GM18858 (cell line): ENCODE measurements around the gene IGSF21.

Experiments
- ATAC-seq: cut with Tn5 transposase; IDR thresholded peaks from one replicate; pipeline ENCODE4 v1.9.1; 2021; ENCODE audit not compliant: unreplicated experiment

Gene IGSF21

GRCh38 chr1:18394563-18395156, 287.1 kb downstream of the IGSF21 start:
- no peak for ATAC-seq

GRCh38 chr1:18396247-18396980, 288.8 kb downstream of the IGSF21 start:
- no peak for ATAC-seq

- ATAC-seq, result no peak
Measured at GRCh38 chr1:18397641-18398040, 290.0 kb downstream of the IGSF21 start.

GRCh38 chr1:18398791-18399530, 291.4 kb downstream of the IGSF21 start:
- ATAC-seq, result no peak

GRCh38 chr1:18400347-18401102, 292.9 kb downstream of the IGSF21 start:
- ATAC-seq, result no peak

GRCh38 chr1:18401921-18402320, 294.3 kb downstream of the IGSF21 start:
- ATAC-seq, result no peak

- no peak for ATAC-seq
Measured at GRCh38 chr1:18404460-18404859, 296.9 kb downstream of the IGSF21 start.

GRCh38 chr1:18407166-18408045, 299.8 kb downstream of the IGSF21 start:
- no peak for ATAC-seq

- no peak for ATAC-seq
Measured at GRCh38 chr1:18408656-18409370, 301.2 kb downstream of the IGSF21 start.

GRCh38 chr1:18409609-18410237, 302.1 kb downstream of the IGSF21 start:
- ATAC-seq, result no peak

GRCh38 chr1:18410407-18410806, 302.8 kb downstream of the IGSF21 start:
- ATAC-seq, result no peak

GRCh38 chr1:18411321-18411720, 303.7 kb downstream of the IGSF21 start:
- ATAC-seq, result no peak

GRCh38 chr1:18411820-18412641, 304.4 kb downstream of the IGSF21 start:
- no peak for ATAC-seq

- no peak for ATAC-seq
Measured at GRCh38 chr1:18412882-18413353, 305.3 kb downstream of the IGSF21 start.

GRCh38 chr1:18413541-18414305, 306.1 kb downstream of the IGSF21 start:
- ATAC-seq, result no peak

GRCh38 chr1:18414321-18414720, 306.7 kb downstream of the IGSF21 start:
- no peak for ATAC-seq

GRCh38 chr1:18414872-18415447, 307.4 kb downstream of the IGSF21 start:
- ATAC-seq, result no peak
